HCT116 (cell line): ENCODE results near the gene KRTAP5-5. TPM values are rescaled to one million over a fixed set of nuclear protein-coding genes. Genes with fewer than 3 reads are reported as not detected.

Experiments used
- ATAC-seq: fragments of 200-7000 bp; cut with Tn5 transposase; 2 replicates; pipeline ENCODE4 v1.9.1; 2020; ENCODE audit warnings: mild to moderate bottlenecking, moderate library complexity
- BruUV-seq: library from RNA; stranded (reverse); fragments of 400-500 nt; replicated peaks from 2 replicates; lab custom pipeline; 2021; lab: Mats Ljungman, UMichigan
- CTCF ChIA-PET: fragments of 300-600 bp; sonication (Branson Sonifier 250); formaldehyde crosslinking; loops from one replicate; lab custom pipeline; 2021; ENCODE audit warnings: antibody characterized with exemption; lab: Charles Lee
- POLR2A ChIA-PET: fragments of 300-600, 350-600 bp; sonication (Branson Sonifier 250); formaldehyde crosslinking; loops from one replicate; lab custom pipeline; 2021; ENCODE audit warnings: antibody characterized with exemption; lab: Charles Lee
- RAD21 ChIA-PET, 2 experiments: fragments of 300-600 bp; sonication (Branson Sonifier 250); formaldehyde crosslinking; loops; one replicate each; lab custom pipeline; 2023; ENCODE audit warnings: low total read pairs in 2 of 2; ENCODE audit not compliant: uncharacterized antibody in 2 of 2, unreplicated experiment in 2 of 2, low non-redundant PET in 1 of 2; lab: Charles Lee
- DNase-seq: peaks from one replicate; pipeline ENCODE4 v3.0.0-alpha.2; 2010; ENCODE audit warnings: low read depth, low spot score
- H2AFZ ChIP-seq: fragments of 200-600 bp; shearing (Covaris generic), sonication (generic); 2 replicates; pipeline ENCODE4 v1.6.1; 2017; ENCODE audit warnings: low read depth, mixed run types, mixed read lengths, antibody characterized with exemption, low read length; ENCODE audit not compliant: poor library complexity, severe bottlenecking
- H3K27ac ChIP-seq: 2 replicates; pipeline ENCODE4 v1.5.1; 2012; ENCODE audit warnings: low read depth, low read length
- H3K27me3 ChIP-seq: fragments of 200-600 bp; sonication (generic); 2 replicates; pipeline ENCODE4 v1.6.1; 2016; ENCODE audit warnings: mixed run types, low read length, mixed read lengths; ENCODE audit not compliant: insufficient read depth
- H3K36me3 ChIP-seq, 2 experiments: fragments of 200-500 bp in 1 of 2; fragments of 200-600 bp in 1 of 2; sonication (Bioruptor generic) in 1 of 2; sonication (generic) in 1 of 2; 2 replicates each; pipeline versions ENCODE4 v1.5.1 to v1.6.1; 2014 to 2016; ENCODE audit warnings: low read length in 2 of 2, inconsistent platforms in 1 of 2, mixed read lengths in 1 of 2, mixed run types in 1 of 2; ENCODE audit not compliant: insufficient read depth in 2 of 2, control insufficient read depth in 1 of 2
- H3K4me1 ChIP-seq, 2 experiments: fragments of 200-600 bp in 1 of 2; sonication (generic) in 1 of 2; 2 replicates each; pipeline versions ENCODE4 v1.5.1 to v1.6.1; 2012 to 2017; ENCODE audit warnings: low read length in 2 of 2, inconsistent platforms in 1 of 2, mild to moderate bottlenecking in 1 of 2, mixed read lengths in 1 of 2, mixed run types in 1 of 2, moderate library complexity in 1 of 2; ENCODE audit not compliant: insufficient read depth in 2 of 2, control insufficient read depth in 1 of 2
- H3K4me2 ChIP-seq: fragments of 200-600 bp; sonication (generic); 2 replicates; pipeline ENCODE4 v1.6.1; 2017; ENCODE audit warnings: mixed run types, low read length, mixed read lengths
- H3K4me3 ChIP-seq, 2 experiments: fragments of 200-600 bp in 1 of 2; sonication (generic) in 1 of 2; replicated peaks in 1 of 2; 2 replicates each; pipeline ENCODE4 v1.5.1; 2011 to 2016; ENCODE audit warnings: low read length in 2 of 2, control low read depth in 1 of 2, low read depth in 1 of 2, mild to moderate bottlenecking in 1 of 2, mixed read lengths in 1 of 2, mixed run types in 1 of 2
- H3K79me2 ChIP-seq: fragments of 200-600 bp; sonication (generic); 2 replicates; pipeline ENCODE4 v1.6.1; 2017; ENCODE audit warnings: mild to moderate bottlenecking, mixed run types, low read length, moderate library complexity, mixed read lengths; ENCODE audit not compliant: insufficient read depth
- H3K9ac ChIP-seq: fragments of 200-600 bp; sonication (generic); 2 replicates; pipeline ENCODE4 v1.6.1; 2016; ENCODE audit warnings: low read length, mixed read lengths
- H3K9me2 ChIP-seq: fragments of 200-600 bp; sonication (generic), shearing (Covaris generic); 2 replicates; pipeline ENCODE4 v1.6.1; 2017; ENCODE audit warnings: mixed run types, mild to moderate bottlenecking, moderate library complexity; ENCODE audit not compliant: insufficient read depth
- H3K9me3 ChIP-seq, 2 experiments: fragments of 200-500 bp in 1 of 2; fragments of 200-600 bp in 1 of 2; sonication (Bioruptor generic) in 1 of 2; sonication (generic) in 1 of 2; 2 replicates each; pipeline ENCODE4 v1.6.1; 2014 to 2017; ENCODE audit warnings: low read length in 2 of 2, mixed read lengths in 2 of 2, inconsistent platforms in 1 of 2, low read depth in 1 of 2, mild to moderate bottlenecking in 1 of 2, mixed run types in 1 of 2, moderate library complexity in 1 of 2; ENCODE audit not compliant: control insufficient read depth in 1 of 2, insufficient read depth in 1 of 2
- H4K20me1 ChIP-seq: fragments of 200-600 bp; sonication (generic), shearing (Covaris generic); 2 replicates; pipeline ENCODE4 v1.6.1; 2017; ENCODE audit warnings: mixed run types, mild to moderate bottlenecking, moderate library complexity; ENCODE audit not compliant: insufficient read depth
- CBX3 ChIP-seq: IDR thresholded peaks from 2 replicates; pipeline ENCODE4 v1.6.1; 2012; ENCODE audit warnings: low read depth
- CEBPB ChIP-seq: IDR thresholded peaks from 2 replicates; pipeline ENCODE4 v1.6.1; 2012; ENCODE audit warnings: low read depth
- CTCF ChIP-seq, 3 experiments: fragments of 200-600 bp in 1 of 3; sonication (generic) in 1 of 3; IDR thresholded peaks in 2 of 3; conservative IDR thresholded peaks in 1 of 3; 2 replicates each; pipeline ENCODE4 v1.5.1; 2012 to 2017; ENCODE audit warnings: low read depth in 2 of 3, low read length in 2 of 3, antibody characterized with exemption in 1 of 3, borderline replicate concordance in 1 of 3, control low read depth in 1 of 3, mild to moderate bottlenecking in 1 of 3, mixed read lengths in 1 of 3, mixed run types in 1 of 3, moderate library complexity in 1 of 3; ENCODE audit not compliant: insufficient read depth in 1 of 3
- ELF1 ChIP-seq: IDR thresholded peaks from 2 replicates; pipeline ENCODE4 v1.6.1; 2012; ENCODE audit warnings: low read depth, borderline replicate concordance
- EZH2phosphoT487 ChIP-seq: fragments of 200-600 bp; IDR thresholded peaks from 2 replicates; pipeline ENCODE4 v1.6.1; 2018; ENCODE audit warnings: antibody characterized with exemption, borderline replicate concordance
- FOSL1 ChIP-seq: IDR thresholded peaks from 2 replicates; pipeline ENCODE4 v1.6.1; 2012; ENCODE audit warnings: low read depth
- JUND ChIP-seq: IDR thresholded peaks from 2 replicates; pipeline ENCODE4 v1.6.1; 2012
- POLR2A ChIP-seq: IDR thresholded peaks from 2 replicates; pipeline ENCODE4 v1.7.0; 2011; ENCODE audit warnings: borderline replicate concordance; ENCODE audit not compliant: insufficient read depth, insufficient read length; ENCODE audit errors: extremely low read depth
- POLR2AphosphoS5 ChIP-seq: IDR thresholded peaks from 2 replicates; pipeline ENCODE4 v1.6.1; 2011; ENCODE audit warnings: mild to moderate bottlenecking, low read depth, low read length, moderate library complexity
- RAD21 ChIP-seq: IDR thresholded peaks from 2 replicates; pipeline ENCODE4 v1.6.1; 2012; ENCODE audit warnings: low read depth, mild to moderate bottlenecking
- SIN3A ChIP-seq: IDR thresholded peaks from 2 replicates; pipeline ENCODE4 v1.6.1; 2012; ENCODE audit warnings: low read depth
- SP1 ChIP-seq: IDR thresholded peaks from 2 replicates; pipeline ENCODE4 v1.6.1; 2012; ENCODE audit warnings: low read depth
- SRF ChIP-seq: IDR thresholded peaks from 2 replicates; pipeline ENCODE4 v1.6.1; 2012; ENCODE audit warnings: low read depth
- ZFX ChIP-seq: fragments of 450-650 bp; IDR thresholded peaks from 2 replicates; pipeline ENCODE4 v1.6.1; 2017
- intact Hi-C: fragments of 100-400 bp; cut with micrococcal nuclease; formaldehyde crosslinking; loops from 2 replicates; pipeline ENCODE4 v1.10.0; 2022
- total RNA-seq: library from RNA; stranded (reverse); gene quantifications from one replicate; pipeline ENCODE4 v1.2.1, GENCODE V29; 2021; ENCODE audit not compliant: unreplicated experiment
- TF ChIP-seq, protein P1 (sequence below): IDR thresholded peaks from 2 replicates; pipeline ENCODE4 v1.6.1; 2012; ENCODE audit warnings: low read depth
- TF ChIP-seq, protein P2 (sequence below): IDR thresholded peaks from 2 replicates; pipeline ENCODE4 v1.6.1; 2012

Gene KRTAP5-5
- total RNA-seq, 1 experiment from 2014 or later, result not detected

DNA sequence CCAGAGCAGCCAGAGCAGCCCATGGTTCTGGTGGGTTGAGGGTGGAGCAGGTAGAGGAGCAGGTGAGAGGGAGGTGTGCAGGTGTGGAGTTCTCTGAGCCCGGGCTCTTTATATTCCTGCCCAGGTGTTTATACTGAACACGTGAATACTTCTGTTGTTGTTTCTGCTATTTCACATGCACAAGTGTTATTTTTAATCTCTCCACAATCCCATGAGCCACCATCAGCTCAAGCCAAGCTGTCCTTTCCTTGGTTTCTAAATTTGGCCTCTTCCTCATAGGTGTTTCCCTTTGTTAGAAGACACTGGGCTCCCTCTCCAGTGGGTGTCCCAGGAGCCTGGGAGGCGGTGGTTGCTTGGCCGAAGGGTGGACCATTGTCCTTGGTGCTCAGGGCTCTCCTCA is 21.2 kb upstream of the KRTAP5-5 start, which contains the start of gene KRTAP5-3 (continued):
- TF ChIP-seq POLR2A (no peak), ELF1 (no peak), JUND (no peak)

GRCh38 chr11:1618231-1618630 is 11.3 kb upstream of the KRTAP5-5 start:
- no peak for DNase-seq
- H3K36me3 ChIP-seq, result no peaks in the 10 kb centered on the region
- TF ChIP-seq SIN3A (no peak), POLR2A (no peak), SRF (no peak), RAD21 (no peak), POLR2AphosphoS5 (no peak), CEBPB (no peak), SP1 (no peak), CTCF (IDR thresholded peaks at IDR 0.05 in 2 of 3, conservative IDR thresholded peaks at IDR 0.05 in 1 of 3; ENCODE audit: borderline replicate concordance in 1 of 3, insufficient read depth in 1 of 3, low read depth in 2 of 3, low read length in 2 of 3) (no peak), ELF1 (no peak), CBX3 (no peak), FOSL1 (no peak), ZFX (no peak), EZH2phosphoT487 (no peak)
- TF ChIP-seq, protein P1, sequence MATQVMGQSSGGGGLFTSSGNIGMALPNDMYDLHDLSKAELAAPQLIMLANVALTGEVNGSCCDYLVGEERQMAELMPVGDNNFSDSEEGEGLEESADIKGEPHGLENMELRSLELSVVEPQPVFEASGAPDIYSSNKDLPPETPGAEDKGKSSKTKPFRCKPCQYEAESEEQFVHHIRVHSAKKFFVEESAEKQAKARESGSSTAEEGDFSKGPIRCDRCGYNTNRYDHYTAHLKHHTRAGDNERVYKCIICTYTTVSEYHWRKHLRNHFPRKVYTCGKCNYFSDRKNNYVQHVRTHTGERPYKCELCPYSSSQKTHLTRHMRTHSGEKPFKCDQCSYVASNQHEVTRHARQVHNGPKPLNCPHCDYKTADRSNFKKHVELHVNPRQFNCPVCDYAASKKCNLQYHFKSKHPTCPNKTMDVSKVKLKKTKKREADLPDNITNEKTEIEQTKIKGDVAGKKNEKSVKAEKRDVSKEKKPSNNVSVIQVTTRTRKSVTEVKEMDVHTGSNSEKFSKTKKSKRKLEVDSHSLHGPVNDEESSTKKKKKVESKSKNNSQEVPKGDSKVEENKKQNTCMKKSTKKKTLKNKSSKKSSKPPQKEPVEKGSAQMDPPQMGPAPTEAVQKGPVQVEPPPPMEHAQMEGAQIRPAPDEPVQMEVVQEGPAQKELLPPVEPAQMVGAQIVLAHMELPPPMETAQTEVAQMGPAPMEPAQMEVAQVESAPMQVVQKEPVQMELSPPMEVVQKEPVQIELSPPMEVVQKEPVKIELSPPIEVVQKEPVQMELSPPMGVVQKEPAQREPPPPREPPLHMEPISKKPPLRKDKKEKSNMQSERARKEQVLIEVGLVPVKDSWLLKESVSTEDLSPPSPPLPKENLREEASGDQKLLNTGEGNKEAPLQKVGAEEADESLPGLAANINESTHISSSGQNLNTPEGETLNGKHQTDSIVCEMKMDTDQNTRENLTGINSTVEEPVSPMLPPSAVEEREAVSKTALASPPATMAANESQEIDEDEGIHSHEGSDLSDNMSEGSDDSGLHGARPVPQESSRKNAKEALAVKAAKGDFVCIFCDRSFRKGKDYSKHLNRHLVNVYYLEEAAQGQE, result no peak
- TF ChIP-seq, protein P2, sequence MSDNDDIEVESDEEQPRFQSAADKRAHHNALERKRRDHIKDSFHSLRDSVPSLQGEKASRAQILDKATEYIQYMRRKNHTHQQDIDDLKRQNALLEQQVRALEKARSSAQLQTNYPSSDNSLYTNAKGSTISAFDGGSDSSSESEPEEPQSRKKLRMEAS, result no peak
- TF ChIP-seq, all 23 proteins: peak for 0
- POLR2A ChIA-PET, result no interaction called here
- Histone ChIP-seq H3K4me1 (no peaks in the 10 kb centered on the region), H3K9ac (no peak overlapping the region), H3K27me3 (no peaks in the 10 kb centered on the region; the same call in 1 of the 2 replicates), H3K79me2 (no peaks in the 10 kb centered on the region), H3K9me3 (no peaks in the 10 kb centered on the region), H2AFZ (no peak overlapping the region), H3K4me3 (no peak overlapping the region), H3K4me2 (no peak overlapping the region), H3K27ac (no peak overlapping the region), H4K20me1 (no peaks in the 10 kb centered on the region), H3K9me2 (no peaks in the 10 kb centered on the region)
- ATAC-seq, result no peak
- intact Hi-C loops, result no loop called here
- no TSS peak for BruUV-seq
- CTCF ChIA-PET, result interaction anchor here (1.6 kb wide), 1 partner anchor 23 kb away, joined by 5 read pairs; no protein-coding TSS in a partner anchor
- RAD21 ChIA-PET, result no interaction called here
